SK-N-SH treated with all-trans-retinoic acid at 6 μM for 48 hours (cell line): Measurements from ENCODE around the gene FILIP1.

Experiments
- ISL1 ChIP-seq: fragments of 250-450 bp; sonication (Bioruptor Pico); IDR thresholded peaks from 2 replicates; pipeline ENCODE4 v2.1.2; 2022; ENCODE audit warnings: mild to moderate bottlenecking, moderate library complexity
- OSR1 ChIP-seq: fragments of 250-450 bp; sonication (Bioruptor Pico); IDR thresholded peaks from 2 replicates; pipeline ENCODE4 v1.8.0; 2022; ENCODE audit warnings: moderate library complexity, mild to moderate bottlenecking, inconsistent platforms

DNA sequence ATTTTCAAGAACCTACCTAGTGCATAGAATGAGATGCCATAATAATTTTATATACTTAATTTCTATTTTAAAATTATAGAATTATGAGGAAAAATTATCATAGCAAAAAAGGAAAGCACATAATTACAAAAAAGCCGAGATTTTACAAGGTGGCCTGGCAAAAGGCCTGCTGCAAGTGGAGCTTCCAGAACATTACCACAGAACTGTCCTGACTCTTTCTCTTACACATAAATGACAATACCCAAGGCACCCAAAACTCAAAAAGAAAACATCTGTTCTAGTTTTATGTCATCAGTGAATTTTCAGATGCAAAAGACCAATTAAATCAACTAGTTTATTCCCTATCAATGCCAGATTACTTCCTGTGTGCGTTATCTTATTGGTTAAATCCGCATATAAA, 74.2 kb downstream of the FILIP1 start:
- TF ChIP-seq OSR1 (no peak), ISL1 (CRISPR knock-in tag) (no peak)
